GM18519 (cell line): Measurements from ENCODE around the gene ABLIM3.
"Not testable (repeated sequence)": the region's sequence is repeated elsewhere in the genome, so short reads cannot be mapped to it uniquely, and the experiment has no call there.

Experiments used
- ATAC-seq: cut with Tn5 transposase; IDR thresholded peaks from one replicate; pipeline ENCODE4 v1.9.1; 2021; ENCODE audit warnings: mild to moderate bottlenecking, moderate library complexity; ENCODE audit not compliant: unreplicated experiment, low FRiP score

Gene ABLIM3

GRCh38 chr5:149246906-149247305 is 105.6 kb downstream of the ABLIM3 start:
- ATAC-seq: no peak

GRCh38 chr5:149247726-149248125 is 106.4 kb downstream of the ABLIM3 start:
- ATAC-seq: no peak

GRCh38 chr5:149251546-149251945 is 110.3 kb downstream of the ABLIM3 start:
- ATAC-seq: no peak

DNA sequence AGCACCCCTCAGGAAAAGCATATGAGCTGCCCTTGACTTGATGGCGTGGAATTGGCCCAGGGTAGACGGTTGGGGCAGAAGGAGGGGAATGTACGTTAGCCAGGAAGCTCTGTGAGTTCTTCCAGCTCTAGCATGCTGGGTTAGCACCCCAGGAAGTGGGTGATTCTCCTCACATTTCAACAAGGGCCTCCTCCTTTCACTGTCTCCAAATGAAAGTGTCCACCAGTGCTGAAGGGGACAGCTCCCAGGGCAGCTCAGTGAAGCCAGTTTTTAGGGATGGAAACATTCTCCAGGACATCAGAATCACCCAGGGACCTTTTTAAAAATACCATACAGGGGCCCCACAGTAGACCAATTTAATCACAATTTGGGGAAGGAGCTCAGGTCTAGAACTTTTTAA is 113.2 kb downstream of the ABLIM3 start:
- ATAC-seq: no peak

GRCh38 chr5:149256451-149256850 is 115.2 kb downstream of the ABLIM3 start:
- no peak for ATAC-seq

DNA sequence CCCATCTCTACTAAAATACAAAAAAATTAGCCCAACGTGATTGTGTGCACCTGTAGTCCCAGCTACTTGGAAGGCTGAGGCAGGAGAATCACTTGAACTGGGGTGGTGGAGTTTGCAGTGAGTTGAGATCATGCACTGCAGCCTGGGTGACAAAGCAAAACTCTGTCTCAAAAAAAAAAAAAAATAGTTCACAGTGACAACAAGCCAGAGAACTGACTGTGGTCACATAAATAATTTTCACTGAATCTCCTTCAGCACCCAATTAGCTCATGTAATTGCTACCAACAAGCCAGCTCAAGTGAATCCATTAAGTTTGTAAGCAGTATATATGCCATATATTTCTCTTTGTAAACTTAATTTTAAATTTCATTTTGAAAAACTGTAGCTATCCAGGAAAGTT is 115.8 kb downstream of the ABLIM3 start:
- no peak for ATAC-seq

GRCh38 chr5:149257889-149258705 is 116.8 kb downstream of the ABLIM3 start:
- ATAC-seq: no peak

GRCh38 chr5:149260761-149261160 is 119.5 kb downstream of the ABLIM3 start:
- no peak for ATAC-seq

GRCh38 chr5:149261246-149261645 is 120.0 kb downstream of the ABLIM3 start:
- no peak for ATAC-seq

GRCh38 chr5:149262315-149262714 is 121.0 kb downstream of the ABLIM3 start:
- ATAC-seq: no peak

DNA sequence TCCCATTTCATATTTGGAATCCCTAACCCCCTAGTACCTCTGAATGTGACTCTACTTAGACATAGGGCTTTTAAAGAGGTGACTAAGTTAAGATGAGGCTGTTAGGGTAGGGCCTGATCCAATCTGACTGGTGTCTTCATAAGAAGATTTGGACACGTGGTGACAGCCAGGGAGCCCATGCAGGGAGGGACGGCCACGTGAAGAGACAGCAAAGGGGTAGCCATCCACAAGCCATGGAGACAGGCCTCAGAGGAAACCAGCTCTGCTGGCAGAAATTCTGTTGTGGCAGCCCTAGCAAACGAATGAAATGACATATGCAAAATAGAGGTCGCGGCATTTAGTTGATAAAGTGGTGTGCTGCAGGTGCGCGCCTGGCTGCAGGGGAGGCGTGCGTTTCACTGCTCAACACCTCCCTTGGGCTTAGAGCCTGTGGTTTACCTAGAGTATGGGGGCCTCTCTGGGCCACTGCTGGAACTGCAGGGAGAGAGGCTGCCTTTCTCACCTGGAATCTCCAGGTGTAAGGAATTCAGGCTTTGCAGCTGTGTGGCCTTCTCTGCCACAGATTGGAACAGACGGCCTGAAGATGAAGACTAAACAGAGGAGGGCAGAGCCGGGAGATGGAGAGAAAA is 123.3 kb downstream of the ABLIM3 start:
- ATAC-seq: peak; percentile 47

- ATAC-seq: no peak
Measured at GRCh38 chr5:149265068-149265465, 123.8 kb downstream of the ABLIM3 start.

DNA sequence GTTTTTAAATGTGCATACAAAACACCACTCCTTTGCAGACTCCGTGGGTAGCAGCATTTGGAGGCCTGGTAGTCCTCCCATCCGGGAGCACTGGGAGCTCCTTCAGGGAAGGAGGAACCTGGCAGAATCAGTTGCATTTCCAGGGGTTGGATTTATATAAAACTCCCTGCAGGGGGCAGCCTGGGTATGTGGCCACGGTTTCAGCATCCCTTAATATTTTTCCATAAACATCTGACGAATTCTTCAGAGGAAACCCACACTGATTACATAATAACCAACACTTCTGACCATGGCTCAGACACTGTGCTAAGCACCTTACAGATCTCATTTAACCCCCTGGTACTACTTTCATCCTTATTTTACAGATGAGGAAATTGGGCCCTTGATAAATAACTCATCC is 124.3 kb downstream of the ABLIM3 start:
- ATAC-seq: no peak

DNA sequence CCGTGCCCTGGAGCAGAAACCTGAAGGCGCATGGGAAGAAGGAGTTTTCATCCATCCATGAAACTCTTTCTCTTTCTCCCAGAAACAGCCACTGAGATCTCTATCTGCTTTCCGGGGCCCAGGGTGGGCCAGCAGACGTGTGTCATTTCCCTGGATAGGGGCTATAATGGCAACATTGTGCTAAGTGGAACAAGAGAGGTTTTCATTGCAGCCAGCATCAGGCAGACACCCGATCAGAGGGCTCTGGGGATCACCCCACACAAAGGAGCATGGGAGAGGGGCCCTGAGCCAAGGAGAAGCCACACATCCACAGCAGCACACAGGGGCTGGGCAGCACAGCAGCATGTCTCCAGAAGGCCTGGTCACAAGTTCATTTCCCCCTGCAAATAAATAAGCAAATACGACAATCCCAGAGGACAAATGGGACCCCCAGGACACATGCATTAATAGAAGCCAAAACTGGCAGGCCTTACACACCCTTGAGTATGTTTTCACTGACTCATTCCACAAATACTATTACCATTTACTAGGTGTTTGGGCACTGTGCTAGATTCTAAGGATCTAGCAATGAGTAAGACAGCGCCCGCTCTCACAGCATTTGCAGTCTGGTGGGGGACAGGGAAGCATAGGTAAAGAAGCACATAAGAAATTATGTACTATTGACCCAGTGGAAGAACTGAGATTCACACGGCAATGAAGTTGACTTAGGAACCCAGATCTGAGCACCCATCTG is 126.1 kb downstream of the ABLIM3 start:
- ATAC-seq: no peak

- ATAC-seq: peak; percentile 50
Measured at GRCh38 chr5:149268928-149269557, 127.8 kb downstream of the ABLIM3 start.

DNA sequence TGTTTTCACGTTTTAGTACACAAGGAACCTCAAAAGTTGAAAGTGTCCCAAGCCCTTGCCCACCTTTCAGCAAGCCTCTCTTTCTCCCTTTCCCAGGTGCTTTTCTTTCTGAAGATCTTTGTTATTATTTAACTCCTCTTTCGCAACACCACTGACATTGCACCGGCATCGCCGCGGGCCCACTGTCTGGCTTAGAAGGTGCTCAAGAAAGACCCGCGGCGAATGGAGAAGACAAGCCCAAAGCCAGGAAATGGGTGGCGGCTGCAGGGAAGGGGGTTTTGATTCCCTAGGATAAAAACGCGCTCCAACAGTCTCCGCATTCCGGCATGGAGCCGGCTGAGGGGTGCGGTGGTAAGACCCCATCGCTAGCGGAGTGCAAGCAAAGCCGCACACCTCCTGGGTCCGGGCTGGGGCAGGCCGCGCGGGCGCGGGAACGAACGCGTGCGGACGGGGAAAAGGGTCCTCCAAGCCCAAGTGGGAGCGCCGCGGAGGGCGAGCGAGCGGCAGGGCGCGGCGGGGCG is 130.0 kb downstream of the ABLIM3 start:
- ATAC-seq: no peak

DNA sequence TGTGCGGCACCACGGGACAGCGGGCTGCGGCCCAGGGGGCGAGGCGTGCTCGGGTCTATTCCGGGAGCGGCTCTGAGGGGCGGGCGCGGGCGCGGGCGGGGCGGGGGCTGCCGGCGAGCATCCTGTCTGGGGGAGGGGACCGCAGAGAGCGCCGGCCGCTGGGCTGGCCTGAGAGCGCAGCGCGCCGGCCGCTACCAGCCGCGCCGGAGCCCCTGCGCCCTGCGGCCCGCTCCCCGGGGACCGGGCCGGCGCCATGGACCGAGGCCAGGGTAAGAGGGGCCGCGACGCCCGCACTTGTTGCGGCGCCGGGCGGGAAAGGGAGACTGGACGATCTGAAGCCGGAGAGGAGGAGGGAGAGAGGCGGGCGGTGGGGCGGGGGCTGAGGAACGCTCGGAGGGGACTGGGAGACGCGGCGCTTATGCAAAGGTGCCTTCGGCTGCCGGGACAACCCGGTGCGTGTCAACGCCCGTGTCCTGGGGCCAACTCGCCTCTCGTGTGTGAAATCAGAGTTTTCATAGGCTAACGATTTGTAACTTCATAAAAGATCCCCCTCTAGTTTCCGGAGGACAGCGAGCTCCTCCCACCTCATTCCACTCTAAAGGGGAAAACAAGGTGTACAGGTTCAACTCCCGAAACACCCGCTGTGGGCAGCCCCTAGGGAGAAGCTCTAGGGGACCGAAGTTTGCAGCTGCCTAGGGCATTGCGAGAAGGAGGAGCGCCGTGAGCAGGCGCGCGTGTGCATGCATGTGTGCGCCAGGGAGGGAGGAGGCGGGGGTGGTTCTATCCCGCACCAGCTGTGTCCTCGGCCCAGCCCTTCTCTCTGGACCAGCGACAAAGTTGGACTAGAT is 130.6 kb downstream of the ABLIM3 start, which contains the start of gene AFAP1L1:
AFAP1L1 (plus strand) TSS at position 144 of the 848 bp plus-strand sequence; CDS start at position 254, 110 bp downstream.
- ATAC-seq: no peak

GRCh38 chr5:149272781-149273180 is 131.5 kb downstream of the ABLIM3 start:
- not testable (repeated sequence) for ATAC-seq

DNA sequence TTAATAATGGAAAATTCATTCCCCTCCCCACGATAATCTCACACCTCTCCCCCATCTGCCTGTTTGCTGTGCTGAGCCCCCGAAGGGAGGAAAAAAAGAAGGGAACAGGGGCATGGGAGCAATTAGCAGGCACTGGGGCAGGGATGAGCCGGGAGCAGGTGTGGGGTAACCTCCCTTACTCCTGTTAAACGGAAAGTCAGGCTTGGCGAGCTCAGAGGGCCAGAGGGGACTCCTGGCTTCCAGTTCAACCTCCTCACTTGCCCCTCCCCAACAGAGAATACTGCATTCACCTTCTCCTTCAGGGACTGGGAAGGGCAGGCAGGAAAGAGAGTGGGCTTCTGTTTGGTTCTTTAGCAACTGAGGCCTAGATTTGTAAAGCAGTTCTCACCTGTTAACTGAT is 131.9 kb downstream of the ABLIM3 start:
- ATAC-seq: no peak

GRCh38 chr5:149273950-149274349 is 132.7 kb downstream of the ABLIM3 start:
- ATAC-seq: no peak
